K562 (cell line): ENCODE data around the gene TAS2R42. TPM values are rescaled to one million over a fixed set of nuclear protein-coding genes. Genes with fewer than 3 reads are reported as not detected.

Experiments used
- ATAC-seq: fragments of 200-7000 bp; cut with Tn5 transposase; 3 replicates; pipeline ENCODE4 v1.9.1; 2020; ENCODE audit warnings: moderate library complexity
- BruUV-seq: library from RNA; stranded (reverse); fragments of 400-500 nt; replicated peaks from 2 replicates; lab custom pipeline; 2021; lab: Mats Ljungman, UMichigan
- CTCF ChIA-PET: fragments of 300-600 bp; formaldehyde crosslinking; extraction: SDS; loops from one replicate; lab custom pipeline; 2021; ENCODE audit warnings: low intra/inter-chr PET ratio; lab: Yijun Ruan, JAX
- POLR2A ChIA-PET: fragments of 300-600, 350-650 bp; sonication (Branson Sonifier 250); formaldehyde crosslinking; extraction: SDS; loops from one replicate; lab custom pipeline; 2021; ENCODE audit warnings: antibody characterized with exemption, inconsistent platforms; lab: Yijun Ruan, JAX
- DNase-seq, 4 experiments: peaks; one replicate each; pipeline versions ENCODE4 v3.0.0 to v3.0.0-alpha.2; 2011 to 2018; ENCODE audit warnings: low spot score in 3 of 4, mixed read lengths in 3 of 4; ENCODE audit errors: extremely low read depth in 1 of 4
- FAIRE-seq: peaks from 2 replicates; lab custom pipeline; 2011; peaks lifted over from hg19 to GRCh38; lab: Jason Lieb, UNC
- H2AFZ ChIP-seq: 2 replicates; pipeline ENCODE4 v1.6.0; 2011; ENCODE audit warnings: low read depth, low read length, control low read depth, inconsistent platforms
- H3K27ac ChIP-seq: fragments of 200-600 bp; 3 replicates; pipeline ENCODE4 v1.8.0; 2011; ENCODE audit warnings: low read depth, mild to moderate bottlenecking, control low read depth, inconsistent platforms, low read length, moderate library complexity, mixed read lengths; ENCODE audit errors: extremely low read depth
- H3K27me3 ChIP-seq, 2 experiments: fragments of 300-600 bp in 1 of 2; 2 replicates in 1 of 2; 3 replicates in 1 of 2; pipeline versions ENCODE4 v1.6.0 to v1.8.0; 2011; ENCODE audit warnings: inconsistent platforms in 2 of 2, low read length in 2 of 2, mild to moderate bottlenecking in 1 of 2, mixed read lengths in 1 of 2, moderate library complexity in 1 of 2; ENCODE audit not compliant: control insufficient read depth in 2 of 2, insufficient read depth in 2 of 2
- H3K36me3 ChIP-seq: fragments of 300-600 bp; 3 replicates; pipeline ENCODE4 v1.8.0; 2011; ENCODE audit warnings: mild to moderate bottlenecking, low read length, inconsistent platforms; ENCODE audit not compliant: control insufficient read depth, insufficient read depth
- H3K4me1 ChIP-seq, 2 experiments: fragments of 200-600 bp in 1 of 2; replicated peaks in 1 of 2; 2 replicates in 1 of 2; 3 replicates in 1 of 2; pipeline versions ENCODE4 v1.5.1 to v1.8.0; 2011; ENCODE audit warnings: inconsistent platforms in 2 of 2, low read length in 2 of 2, mild to moderate bottlenecking in 1 of 2, mixed read lengths in 1 of 2, moderate library complexity in 1 of 2; ENCODE audit not compliant: control insufficient read depth in 2 of 2, insufficient read depth in 2 of 2
- H3K4me2 ChIP-seq: 2 replicates; pipeline ENCODE4 v1.6.1; 2011; ENCODE audit warnings: low read length, control low read depth, inconsistent platforms, mixed read lengths; ENCODE audit not compliant: insufficient read depth
- H3K4me3 ChIP-seq: fragments of 200-600 bp; sonication (generic), shearing (Covaris generic); 2 replicates; pipeline ENCODE4 v1.5.1; 2016; ENCODE audit warnings: control low read depth, inconsistent platforms
- H3K79me2 ChIP-seq: fragments of 200-600 bp; 3 replicates; pipeline ENCODE4 v1.8.0; 2011; ENCODE audit warnings: low read length, inconsistent platforms; ENCODE audit not compliant: control insufficient read depth, insufficient read depth
- H3K9ac ChIP-seq, 2 experiments: 2 replicates each; pipeline versions ENCODE4 v1.6.0 to v1.6.1; 2011; ENCODE audit warnings: low read depth in 2 of 2, low read length in 2 of 2, control low read depth in 1 of 2, inconsistent platforms in 1 of 2, mild to moderate bottlenecking in 1 of 2, mixed read lengths in 1 of 2; ENCODE audit not compliant: insufficient read depth in 1 of 2
- H3K9me1 ChIP-seq: one replicate; pipeline ENCODE4 v1.6.0; 2011; ENCODE audit warnings: inconsistent platforms, mild to moderate bottlenecking, low read length, moderate library complexity; ENCODE audit not compliant: control insufficient read depth, insufficient read depth
- H3K9me3 ChIP-seq: replicated peaks from 2 replicates; pipeline ENCODE4 v1.5.1; 2011; ENCODE audit warnings: low read depth, low read length, inconsistent platforms; ENCODE audit not compliant: control insufficient read depth, insufficient read depth
- H4K20me1 ChIP-seq: replicated peaks from 2 replicates; pipeline ENCODE4 v1.6.1; 2011; ENCODE audit warnings: low read length, inconsistent platforms, mixed read lengths; ENCODE audit not compliant: control insufficient read depth, insufficient read depth
- ATF7 ChIP-seq: fragments of 450-650 bp; IDR thresholded peaks from 2 replicates; pipeline ENCODE4 v1.7.1; 2014; ENCODE audit warnings: mild to moderate bottlenecking, moderate library complexity
- EP400 ChIP-seq: fragments of 450-650 bp; IDR thresholded peaks from 2 replicates; pipeline ENCODE4 v1.6.1; 2017; ENCODE audit warnings: antibody characterized with exemption, mild to moderate bottlenecking, moderate library complexity
- FOXA3 ChIP-seq, 2 experiments: fragments of 450-650 bp in 1 of 2; sonication (generic) in 1 of 2; formaldehyde crosslinking; IDR thresholded peaks in 1 of 2; conservative IDR thresholded peaks in 1 of 2; 2 replicates each; pipeline versions ENCODE4 v1.4.0 to v1.8.0; 2020 to 2022; ENCODE audit warnings: mild to moderate bottlenecking in 2 of 2, missing genetic modification reagents in 1 of 2
- HMBOX1 ChIP-seq: sonication (generic); IDR thresholded peaks from 2 replicates; pipeline ENCODE4 v1.6.1; 2016
- ID3 ChIP-seq, 2 experiments: fragments of 250-450 bp in 1 of 2; fragments of 450-650 bp in 1 of 2; sonication (Bioruptor Pico) in 1 of 2; IDR thresholded peaks; 2 replicates each; pipeline versions ENCODE4 v1.6.1 to v1.8.0; 2016 to 2021; ENCODE audit warnings: mild to moderate bottlenecking in 2 of 2, moderate library complexity in 2 of 2, missing compliant biosample characterization in 1 of 2, missing genetic modification characterization in 1 of 2
- NONO ChIP-seq, 2 experiments: fragments of 200-400 bp in 1 of 2; fragments of 450-650 bp in 1 of 2; formaldehyde crosslinking in 1 of 2; IDR thresholded peaks; 2 replicates each; pipeline ENCODE4 v1.6.1; 2017; ENCODE audit warnings: low read depth in 2 of 2, mild to moderate bottlenecking in 2 of 2, moderate library complexity in 2 of 2, low read length in 1 of 2
- RBBP5 ChIP-seq: fragments of 200-600 bp; sonication (generic); IDR thresholded peaks from 2 replicates; pipeline ENCODE4 v1.6.1; 2012; ENCODE audit warnings: borderline replicate concordance, mild to moderate bottlenecking, low read length, control low read depth, inconsistent platforms; ENCODE audit not compliant: insufficient read depth, poor library complexity, severe bottlenecking
- SETDB1 ChIP-seq: IDR thresholded peaks from one replicate; pipeline ENCODE4 v1.6.1; 2012; ENCODE audit warnings: low read length, control low read depth, inconsistent platforms
- SUPT5H ChIP-seq: fragments of 450-650 bp; IDR thresholded peaks from 2 replicates; pipeline ENCODE4 v1.6.1; 2016
- ZFX ChIP-seq: sonication (generic); formaldehyde crosslinking; IDR thresholded peaks from 2 replicates; pipeline ENCODE4 v1.8.0; 2022; ENCODE audit warnings: mild to moderate bottlenecking, missing genetic modification reagents, moderate library complexity
- ZNF146 ChIP-seq: IDR thresholded peaks from one replicate; pipeline ENCODE4 v1.6.1; 2018; ENCODE audit warnings: missing compliant biosample characterization; ENCODE audit not compliant: unreplicated experiment
- ZNF512 ChIP-seq: IDR thresholded peaks from 2 replicates; pipeline ENCODE4 v1.6.1; 2016; ENCODE audit warnings: missing genetic modification characterization, missing compliant biosample characterization
- WGBS: fragments of 100-300 bp; shearing (Covaris generic); methylation state at CpG from one replicate; pipeline ENCODE4 v1.1.6; 2016; ENCODE audit warnings: low coverage, mixed read lengths; ENCODE audit not compliant: insufficient coverage; ENCODE audit errors: missing lambda C conversion rate; 5-methylcytosine and 5-hydroxymethylcytosine counted together
- in situ Hi-C: fragments of 300-500 bp; cut with MboI; formaldehyde crosslinking; loops from 4 replicates; pipeline ENCODE4 v1.15.0; 2018; ENCODE audit warnings: inconsistent platforms, mixed read lengths
- intact Hi-C: fragments of 100-400 bp; cut with micrococcal nuclease; formaldehyde crosslinking; loops from 2 replicates; pipeline ENCODE4 v1.14.2; 2022
- polyA plus RNA-seq, 8 experiments: library from polyadenylated mRNA; depleted of rRNA in 4 of 8; stranded (reverse) in 5 of 8; unstranded in 3 of 8; fragments of >200 nt; fragmentation: Nextera tagmentation in 2 of 8; fragmentation: Illumina TruSeq in 1 of 8; extraction: Ambion mirVana in 2 of 8; extraction: Trizol in 1 of 8; gene quantifications; 2 replicates each; pipeline versions ENCODE4 v1.2.1 to v1.2.3, GENCODE V29; 2011 to 2014; ENCODE audit warnings: inconsistent platforms in 1 of 8, missing spikeins in 1 of 8
- total RNA-seq, 7 experiments: library from RNA; depleted of rRNA in 6 of 7; stranded (reverse); fragments of >200 nt in 6 of 7; fragmentation: Illumina TruSeq in 2 of 7; extraction: Trizol in 2 of 7; gene quantifications; 2 replicates each; pipeline versions ENCODE4 v1.2.1 to v1.2.3, GENCODE V29; 2011 to 2021; ENCODE audit warnings: low replicate concordance in 1 of 7

The TAS2R42 gene
- total and polyA plus RNA-seq, 9 of the 15 experiments (the other 6 are each of a cell fraction or from before 2014, with no cell fraction given): not detected

- TF ChIP-seq HMBOX1 (0 out of 2 replicates have a peak, but pooled peaks have one; percentile 1), ZNF512 (tag) (0 out of 2 replicates have a peak, but pooled peaks have one; percentile 40), FOXA3 (CRISPR knock-in tag; conservative IDR thresholded peaks at IDR 0.05 in 1 of 2, IDR thresholded peaks at IDR 0.05 in 1 of 2) (no peak)
These were observed 14.6 kb downstream of the TAS2R42 start (continued) for GRCh38 chr12:11171969-11172675.

GRCh38 chr12:11171145-11171968 lies 15.4 kb downstream of the TAS2R42 start, which contains the start of gene SMIM10L1:
Gene SMIM10L1, plus strand, starts transcription at chr12:11171194. Its CDS starts 163 bp downstream, at chr12:11171357.
- ATAC-seq (peak; percentile 97), DNase-seq (peak; percentile 80 to 93 (median 82)), FAIRE-seq (peak; percentile 93)
- Histone ChIP-seq H4K20me1 (0 out of 2 replicates have a peak, but pooled peaks cover 5% of the 10 kb centered on the region), H3K9ac (peak within 1 kb of the TSS; percentile 97 to 98), H2AFZ (peak within 1 kb of the TSS; percentile 94), H3K9me3 (no peaks in the 10 kb centered on the region), H3K4me1 (peaks cover 6 to 14% of the 10 kb centered on the region in 2 experiments; a peak in 4 of 5 replicates), H3K36me3 (peaks cover 37% of the 10 kb centered on the region; the same call in 2 of the 3 replicates), H3K79me2 (peaks cover 81% of the 10 kb centered on the region), H3K27me3 (no peaks in the 10 kb centered on the region), H3K27ac (peak within 1 kb of the TSS; percentile 99), H3K4me2 (peak within 1 kb of the TSS; percentile 87), H3K4me3 (peak within 1 kb of the TSS; percentile 50), H3K9me1 (no peaks in the 10 kb centered on the region)
- in situ Hi-C loops (no loop called here), intact Hi-C loops (no loop called here)
- BruUV-seq: no TSS peak
- CTCF ChIA-PET: no interaction called here
- POLR2A ChIA-PET: interaction anchor here (0.6 to 2.1 kb wide), 7 partner anchors 8 to 64 kb away, joined by 3 to 12 read pairs (median 4); no protein-coding TSS in a partner anchor
- WGBS: under 1% methylated on average over 59 of the region's 70 CpGs
- TF ChIP-seq ATF7: 0 out of 2 replicates have a peak, but pooled peaks have one; percentile 45
- TF ChIP-seq SUPT5H: peak; percentile 87
- no peak for TF ChIP-seq ZNF146
- peak; percentile 83 for TF ChIP-seq EP400
- no peak for TF ChIP-seq SETDB1
- no peak for TF ChIP-seq ID3 (CRISPR knock-in tag; IDR thresholded peaks at IDR 0.05)
- peak; percentile 28; the same call in 1 of the 2 replicates for TF ChIP-seq ID3 (tag; IDR thresholded peaks at IDR 0.05)
- peak; percentile 91 for TF ChIP-seq ZFX (CRISPR knock-in tag)
- peak; percentile 84 for TF ChIP-seq RBBP5
- peak in 1 of 2 experiments; percentile 68; a peak in 2 of 4 replicates for TF ChIP-seq NONO (IDR thresholded peaks at IDR 0.05; ENCODE audit: low read depth in 2 of 2, low read length in 1 of 2)
